H1 (cell line): ENCODE measurements around the gene RFX1. TPM values are rescaled to one million over a fixed set of nuclear protein-coding genes. Genes with fewer than 3 reads are reported as not detected.

Source experiments
- CTCF ChIA-PET: fragments of 300-600 bp; sonication (Branson Sonifier 250); formaldehyde crosslinking; loops from one replicate; lab custom pipeline; 2021; ENCODE audit not compliant: partially characterized antibody; lab: Charles Lee
- POLR2A ChIA-PET: fragments of 300-600 bp; sonication (Branson Sonifier 250); formaldehyde crosslinking; loops from one replicate; lab custom pipeline; 2021; ENCODE audit warnings: inconsistent platforms; ENCODE audit not compliant: partially characterized antibody; lab: Charles Lee
- DNase-seq, 2 experiments: peaks; one replicate each; pipeline versions ENCODE4 v3.0.0 to v3.0.0-alpha.2; 2010 to 2022; ENCODE audit warnings: low spot score in 2 of 2, low read depth in 1 of 2, mixed read lengths in 1 of 2
- FAIRE-seq: peaks from 2 replicates; lab custom pipeline; 2011; peaks lifted over from hg19 to GRCh38; lab: Jason Lieb, UNC
- H2AFZ ChIP-seq: 2 replicates; pipeline ENCODE4 v1.8.1; 2012; ENCODE audit warnings: low read length, inconsistent platforms
- H2AK5ac ChIP-seq: 2 replicates; pipeline ENCODE4 v1.6.1; 2013; ENCODE audit warnings: low read depth, low read length
- H2BK120ac ChIP-seq: replicated peaks from 2 replicates; pipeline ENCODE3; 2013; ENCODE audit warnings: low read depth, low read length, inconsistent platforms
- H2BK12ac ChIP-seq: 2 replicates; pipeline ENCODE4 v1.6.1; 2013; ENCODE audit warnings: low read depth, low read length
- H2BK15ac ChIP-seq: 2 replicates; pipeline ENCODE4 v1.6.1; 2013; ENCODE audit warnings: low read length
- H2BK20ac ChIP-seq: 2 replicates; pipeline ENCODE4 v1.6.1; 2013; ENCODE audit warnings: low read length
- H2BK5ac ChIP-seq: 2 replicates; pipeline ENCODE4 v1.6.1; 2013; ENCODE audit warnings: low read depth, low read length
- H3K14ac ChIP-seq: 2 replicates; pipeline ENCODE4 v1.6.1; 2013; ENCODE audit warnings: inconsistent platforms; ENCODE audit not compliant: insufficient read length
- H3K18ac ChIP-seq: 2 replicates; pipeline ENCODE4 v1.6.1; 2013; ENCODE audit warnings: low read length; ENCODE audit errors: extremely low read depth
- H3K23ac ChIP-seq: 2 replicates; pipeline ENCODE4 v1.6.1; 2013; ENCODE audit warnings: inconsistent platforms; ENCODE audit not compliant: insufficient read length
- H3K23me2 ChIP-seq: 2 replicates; pipeline ENCODE4 v1.6.1; 2013; ENCODE audit warnings: low read depth, low read length
- H3K27ac ChIP-seq: 2 replicates; pipeline ENCODE4 v1.6.1; 2011; ENCODE audit warnings: low read depth, low read length, inconsistent platforms
- H3K27me3 ChIP-seq, 4 experiments: replicated peaks in 1 of 4; 1 replicate in 1 of 4; 2 replicates in 3 of 4; pipeline versions ENCODE4 v1.6.1 to v1.8.1; 2011 to 2013; ENCODE audit warnings: low read length in 3 of 4, mild to moderate bottlenecking in 3 of 4, inconsistent platforms in 2 of 4, mixed read lengths in 2 of 4, moderate library complexity in 1 of 4; ENCODE audit not compliant: control insufficient read depth in 3 of 4, insufficient read depth in 3 of 4; ENCODE audit errors: extremely low read depth in 1 of 4
- H3K36me3 ChIP-seq, 4 experiments: 2 replicates each; pipeline versions ENCODE4 v1.6.1 to v1.8.1; 2011 to 2013; ENCODE audit warnings: mild to moderate bottlenecking in 4 of 4, low read length in 3 of 4, moderate library complexity in 2 of 4, control low read depth in 1 of 4, inconsistent platforms in 1 of 4; ENCODE audit not compliant: insufficient read depth in 4 of 4, control insufficient read depth in 2 of 4
- H3K4ac ChIP-seq: replicated peaks from 2 replicates; pipeline ENCODE3; 2013; ENCODE audit warnings: low read length, low read depth, mixed read lengths, inconsistent platforms; ENCODE audit not compliant: insufficient read length
- H3K4me1 ChIP-seq, 4 experiments: replicated peaks in 1 of 4; 1 replicate in 1 of 4; 2 replicates in 3 of 4; pipeline versions ENCODE4 v1.6.1 to v1.8.1; 2011 to 2013; ENCODE audit warnings: low read length in 3 of 4, inconsistent platforms in 2 of 4, mixed read lengths in 1 of 4; ENCODE audit not compliant: insufficient read depth in 4 of 4, control insufficient read depth in 3 of 4
- H3K4me2 ChIP-seq, 2 experiments: 2 replicates each; pipeline versions ENCODE4 v1.6.1 to v1.8.1; 2011 to 2013; ENCODE audit warnings: low read depth in 2 of 2, low read length in 2 of 2, control low read depth in 1 of 2, inconsistent platforms in 1 of 2, mild to moderate bottlenecking in 1 of 2; ENCODE audit not compliant: insufficient read depth in 1 of 2
- H3K4me3 ChIP-seq, 4 experiments: fragments of 200-600, 300-600 bp in 1 of 4; sonication (generic), shearing (Covaris generic), sonication (Bioruptor Twin) in 1 of 4; 2 replicates each; pipeline versions ENCODE4 v1.5.1 to v1.8.1; 2011 to 2016; ENCODE audit warnings: low read length in 4 of 4, low read depth in 3 of 4, control low read depth in 2 of 4, inconsistent platforms in 2 of 4, mild to moderate bottlenecking in 2 of 4, mixed read lengths in 1 of 4, moderate library complexity in 1 of 4; ENCODE audit not compliant: insufficient read depth in 2 of 4; ENCODE audit errors: extremely low read depth in 1 of 4
- H3K56ac ChIP-seq: replicated peaks from 2 replicates; pipeline ENCODE3; 2013; ENCODE audit warnings: low read depth, mild to moderate bottlenecking, mixed read lengths, low read length, inconsistent platforms; ENCODE audit not compliant: insufficient read length
- H3K79me1 ChIP-seq: 2 replicates; pipeline ENCODE4 v1.6.1; 2013; ENCODE audit warnings: low read depth, low read length, control low read depth
- H3K79me2 ChIP-seq, 2 experiments: 2 replicates each; pipeline versions ENCODE4 v1.6.1 to v1.8.1; 2012 to 2013; ENCODE audit warnings: low read length in 2 of 2, mild to moderate bottlenecking in 2 of 2, inconsistent platforms in 1 of 2; ENCODE audit not compliant: insufficient read depth in 2 of 2, control insufficient read depth in 1 of 2
- H3K9ac ChIP-seq, 4 experiments: replicated peaks in 1 of 4; 1 replicate in 1 of 4; 2 replicates in 3 of 4; pipeline versions ENCODE4 v1.6.1 to v1.8.1; 2011 to 2013; ENCODE audit warnings: low read depth in 3 of 4, low read length in 3 of 4, control low read depth in 2 of 4, mild to moderate bottlenecking in 2 of 4, moderate library complexity in 2 of 4, inconsistent platforms in 1 of 4; ENCODE audit errors: extremely low read depth in 1 of 4
- H3K9me3 ChIP-seq, 2 experiments: 2 replicates each; pipeline versions ENCODE4 v1.6.1 to v1.8.1; 2012 to 2013; ENCODE audit warnings: mild to moderate bottlenecking in 2 of 2, moderate library complexity in 2 of 2, control low read depth in 1 of 2, inconsistent platforms in 1 of 2, low read depth in 1 of 2, low read length in 1 of 2, mixed read lengths in 1 of 2; ENCODE audit not compliant: insufficient read depth in 2 of 2
- H4K20me1 ChIP-seq, 2 experiments: replicated peaks in 1 of 2; 2 replicates each; pipeline versions ENCODE3 to v1.8.1; 2011 to 2013; ENCODE audit warnings: inconsistent platforms in 2 of 2, low read length in 2 of 2, mild to moderate bottlenecking in 1 of 2; ENCODE audit not compliant: insufficient read depth in 2 of 2, control insufficient read depth in 1 of 2
- H4K5ac ChIP-seq: 2 replicates; pipeline ENCODE4 v1.6.1; 2013; ENCODE audit warnings: low read length, low read depth, mixed read lengths, inconsistent platforms; ENCODE audit not compliant: insufficient read length
- H4K8ac ChIP-seq: 2 replicates; pipeline ENCODE4 v1.8.0; 2013; ENCODE audit warnings: mild to moderate bottlenecking, moderate library complexity, low read length, inconsistent platforms; ENCODE audit not compliant: insufficient read depth; ENCODE audit errors: extremely low read depth
- H4K91ac ChIP-seq: replicated peaks from 2 replicates; pipeline ENCODE3; 2013; ENCODE audit warnings: low read length, mixed read lengths, inconsistent platforms; ENCODE audit not compliant: insufficient read length
- CHD2 ChIP-seq: IDR thresholded peaks from 2 replicates; pipeline ENCODE4 v1.6.1; 2012; ENCODE audit warnings: low read length, improper control_type of control experiment
- CREB1 ChIP-seq: IDR thresholded peaks from 2 replicates; pipeline ENCODE4 v1.6.1; 2012; ENCODE audit warnings: inconsistent platforms
- FOSL1 ChIP-seq: IDR thresholded peaks from 2 replicates; pipeline ENCODE4 v1.6.1; 2011; ENCODE audit warnings: mild to moderate bottlenecking, low read depth, low read length, moderate library complexity; ENCODE audit not compliant: insufficient read depth
- RNF2 ChIP-seq: fragments of 200-900, 300-1000 bp; sonication (generic); IDR thresholded peaks from 2 replicates; pipeline ENCODE4 v1.7.1; 2016; ENCODE audit warnings: borderline replicate concordance, low read depth, mild to moderate bottlenecking, antibody characterized with exemption, low read length; ENCODE audit not compliant: poor library complexity, severe bottlenecking; ENCODE audit errors: missing control alignments
- SIRT6 ChIP-seq: IDR thresholded peaks from one replicate; pipeline ENCODE4 v1.7.1; 2012; ENCODE audit warnings: low read length, inconsistent platforms
- SP4 ChIP-seq: IDR thresholded peaks from 2 replicates; pipeline ENCODE4 v1.6.1; 2012; ENCODE audit warnings: low read length, inconsistent platforms
- USF2 ChIP-seq: IDR thresholded peaks from 2 replicates; pipeline ENCODE4 v1.6.1; 2011; ENCODE audit warnings: low read length, improper control_type of control experiment
- WGBS, 2 experiments: shearing (Covaris generic) in 1 of 2; methylation state at CpG; one replicate each; pipeline versions ENCODE4 v1.1.6 to v1.1.7; 2013 to 2015; ENCODE audit warnings: low lambda C conversion rate in 2 of 2, mixed read lengths in 2 of 2, inconsistent platforms in 1 of 2, low coverage in 1 of 2, missing lambda C conversion rate in 1 of 2; ENCODE audit not compliant: insufficient replicate concordance in 2 of 2, insufficient coverage in 1 of 2, insufficient read length in 1 of 2; ENCODE audit errors: extremely low coverage in 1 of 2, missing lambda C conversion rate in 1 of 2; 5-methylcytosine and 5-hydroxymethylcytosine counted together
- polyA plus RNA-seq, 7 experiments: library from polyadenylated mRNA; depleted of rRNA in 3 of 7; stranded (reverse) in 5 of 7; unstranded in 2 of 7; fragments of >200 nt in 5 of 7; fragments of 200-250 nt in 2 of 7; gene quantifications; 1 replicate in 5 of 7; 2 replicates in 1 of 7; 4 replicates in 1 of 7; pipeline versions ENCODE4 v1.2.1 to v1.2.3, GENCODE V29; 2011 to 2013; ENCODE audit warnings: missing spikeins in 2 of 7, mixed read lengths in 2 of 7
- total RNA-seq: library from RNA; stranded (reverse); fragmentation: NEBNext Ultra II Directional; extraction: Animal tissue kit (Norgen Biotek cat#: 25700); gene quantifications from 2 replicates; pipeline ENCODE4 v1.2.1, GENCODE V29; 2021

The RFX1 gene
- total and polyA plus RNA-seq, 2 of the 8 experiments (the other 6 are each of a cell fraction or from before 2014, with no cell fraction given), result 4.9 to 17.0 TPM

GRCh38 chr19:13914777-13915176 is 91.3 kb downstream of the RFX1 start:
- Histone ChIP-seq H3K9me3 (no peaks in the 10 kb centered on the region), H3K18ac (no peak overlapping the region), H2BK20ac (no peak overlapping the region), H3K36me3 (peaks cover 3 to 27% (median 19%) of the 10 kb centered on the region in 4 experiments), H3K79me1 (no peaks in the 10 kb centered on the region), H2AK5ac (no peak overlapping the region), H2BK120ac (no peak overlapping the region), H3K27me3 (no peaks in the 10 kb centered on the region), H3K23ac (no peak overlapping the region), H2BK15ac (no peak overlapping the region), H3K56ac (no peak overlapping the region), H3K4me1 (no peaks in the 10 kb centered on the region), H3K79me2 (no peaks in the 10 kb centered on the region), H3K23me2 (no peaks in the 10 kb centered on the region), H3K27ac (no peak overlapping the region), H4K20me1 (peaks cover 0 to 3% of the 10 kb centered on the region in 2 experiments), H2BK5ac (no peak overlapping the region), H2BK12ac (no peak overlapping the region), H3K4me2 (no peak overlapping the region), H3K4me3 (no peak overlapping the region), H4K8ac (no peak overlapping the region), H4K91ac (no peak overlapping the region), H3K9ac (no peak overlapping the region), H4K5ac (no peak overlapping the region), H2AFZ (no peak overlapping the region), H3K14ac (no peak overlapping the region), H3K4ac (no peak overlapping the region)
- WGBS, 2 experiments, result 76% methylated on average over 3 of the region's 3 CpGs; no CpG with 5 or more reads in 1 of the 2 experiments
- FAIRE-seq, result no peak
- POLR2A ChIA-PET, result no interaction called here
- no peak for DNase-seq
- TF ChIP-seq FOSL1 (no peak), SIRT6 (no peak), RNF2 (no peak), SP4 (no peak), USF2 (no peak), CHD2 (no peak), CREB1 (no peak)
- CTCF ChIA-PET, result interaction anchor here (0.5 to 1.0 kb wide), 2 partner anchors 34 to 121 kb away, joined by 3 read pairs; no protein-coding TSS in a partner anchor
